ENCODE data around the gene SYTL2. TPM values are rescaled to one million over a fixed set of nuclear protein-coding genes. Genes with fewer than 3 reads are reported as not detected.
A peak's percentile ranks its signal among the peaks of the same experiment; 100 is the strongest.
"Not testable (repeated sequence)": the region's sequence is repeated elsewhere in the genome, so short reads cannot be mapped to it uniquely, and the experiment has no call there.

Gene SYTL2, protein sequence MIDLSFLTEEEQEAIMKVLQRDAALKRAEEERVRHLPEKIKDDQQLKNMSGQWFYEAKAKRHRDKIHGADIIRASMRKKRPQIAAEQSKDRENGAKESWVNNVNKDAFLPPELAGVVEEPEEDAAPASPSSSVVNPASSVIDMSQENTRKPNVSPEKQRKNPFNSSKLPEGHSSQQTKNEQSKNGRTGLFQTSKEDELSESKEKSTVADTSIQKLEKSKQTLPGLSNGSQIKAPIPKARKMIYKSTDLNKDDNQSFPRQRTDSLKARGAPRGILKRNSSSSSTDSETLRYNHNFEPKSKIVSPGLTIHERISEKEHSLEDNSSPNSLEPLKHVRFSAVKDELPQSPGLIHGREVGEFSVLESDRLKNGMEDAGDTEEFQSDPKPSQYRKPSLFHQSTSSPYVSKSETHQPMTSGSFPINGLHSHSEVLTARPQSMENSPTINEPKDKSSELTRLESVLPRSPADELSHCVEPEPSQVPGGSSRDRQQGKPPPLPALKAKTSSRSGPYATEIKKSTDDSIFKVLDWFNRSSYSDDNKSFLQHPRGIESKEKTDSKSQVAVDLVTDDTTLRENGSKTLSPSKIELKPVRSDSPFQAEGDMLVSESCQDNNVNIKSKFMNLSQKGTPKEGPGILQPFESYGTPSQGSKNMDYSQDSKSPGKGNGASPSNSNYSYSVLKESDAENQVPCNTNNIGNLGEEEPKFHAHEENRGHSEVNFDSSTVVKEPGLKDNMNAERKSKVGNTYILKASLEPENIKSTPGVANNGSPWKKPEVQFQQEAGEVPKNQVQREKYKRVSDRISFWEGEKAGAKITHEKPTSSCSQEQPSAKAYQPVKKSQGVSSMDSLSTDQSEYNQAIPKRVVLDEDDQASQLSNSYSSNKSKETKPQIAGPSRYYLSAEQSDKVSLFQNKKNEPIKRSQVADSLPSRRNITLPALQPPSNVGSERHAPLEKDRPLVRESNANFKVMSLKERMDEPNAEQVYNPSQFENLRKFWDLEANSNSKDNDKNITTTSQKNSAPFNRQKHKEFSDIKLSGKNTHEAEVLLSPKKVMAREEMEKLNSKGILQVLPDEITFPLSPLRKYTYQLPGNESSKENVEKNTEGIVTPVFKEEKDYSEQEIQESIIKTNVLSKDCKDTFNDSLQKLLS (N-terminal part only)
- total RNA-seq (2021; fragmentation: NEBNext Ultra II Directional; extraction: Animal tissue kit (Norgen Biotek cat#: 25700)), result 10 to 100 TPM; 23.2 to 39.5 (median 27.4) TPM
- long read RNA-seq, partial matches to known transcripts, result 6 of 26 reads
- long read RNA-seq, other reads (novel, unspliced or antisense), result 16 of 26 reads

DNA sequence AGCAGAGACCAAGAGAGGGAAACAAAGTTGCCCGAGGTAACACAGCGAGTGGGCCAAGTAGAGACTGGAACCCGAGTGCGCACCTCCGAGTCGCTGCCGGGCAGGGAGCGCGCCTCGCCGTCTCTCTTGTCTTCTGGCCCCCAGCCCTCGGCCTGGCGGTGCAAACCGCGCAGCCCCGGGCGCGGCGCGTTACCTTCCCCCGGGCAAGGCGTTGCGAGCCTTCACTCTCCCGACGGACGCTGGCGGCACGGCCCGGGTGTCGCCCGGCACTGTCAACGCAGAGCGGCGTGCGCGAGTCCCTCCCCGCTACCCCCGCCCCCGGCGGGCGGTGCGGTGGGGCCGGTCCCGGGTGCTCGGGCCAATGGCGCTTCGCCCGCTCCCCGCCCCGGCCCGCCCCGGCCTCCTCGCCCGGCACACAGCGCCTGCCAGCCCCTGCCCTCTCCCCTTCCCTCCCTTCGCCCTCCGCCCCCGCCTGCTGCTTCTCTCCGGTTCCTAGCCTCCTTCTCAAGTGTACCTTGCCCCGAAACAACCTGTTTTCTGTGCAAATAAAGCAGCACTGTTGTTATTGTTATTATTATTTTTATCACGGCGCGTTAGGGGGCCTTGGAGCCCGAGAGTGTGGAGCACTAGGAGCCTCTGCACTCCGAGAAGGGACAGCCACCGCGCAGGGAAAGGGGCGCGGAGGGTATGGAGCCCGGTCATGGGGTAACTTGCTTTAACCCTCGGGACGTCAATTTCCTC is at the start of gene SYTL2:
TSS of gene SYTL2 (minus strand) at position 271 of the 741 bp plus-strand sequence. CDS start 53,416 bp downstream, outside the sequence.
- Mint-ChIP-seq H3K27me3 (ENCODE audit: insufficient read depth) (peaks cover 8% of the 10 kb centered on the region), H3K27ac (peak within 1 kb of the TSS; percentile 40; the same call in 1 of the 2 replicates), H3K9me3 (no peaks in the 10 kb centered on the region), H3K4me3 (peak within 1 kb of the TSS; percentile 85), H3K36me3 (ENCODE audit: low read depth) (0 out of 2 replicates have a peak, but pooled peaks cover 11% of the 10 kb centered on the region), H3K4me1 (ENCODE audit: low read depth) (peaks cover 70% of the 10 kb centered on the region)
- no peak for DNase-seq
- TF ChIP-seq, protein P1, sequence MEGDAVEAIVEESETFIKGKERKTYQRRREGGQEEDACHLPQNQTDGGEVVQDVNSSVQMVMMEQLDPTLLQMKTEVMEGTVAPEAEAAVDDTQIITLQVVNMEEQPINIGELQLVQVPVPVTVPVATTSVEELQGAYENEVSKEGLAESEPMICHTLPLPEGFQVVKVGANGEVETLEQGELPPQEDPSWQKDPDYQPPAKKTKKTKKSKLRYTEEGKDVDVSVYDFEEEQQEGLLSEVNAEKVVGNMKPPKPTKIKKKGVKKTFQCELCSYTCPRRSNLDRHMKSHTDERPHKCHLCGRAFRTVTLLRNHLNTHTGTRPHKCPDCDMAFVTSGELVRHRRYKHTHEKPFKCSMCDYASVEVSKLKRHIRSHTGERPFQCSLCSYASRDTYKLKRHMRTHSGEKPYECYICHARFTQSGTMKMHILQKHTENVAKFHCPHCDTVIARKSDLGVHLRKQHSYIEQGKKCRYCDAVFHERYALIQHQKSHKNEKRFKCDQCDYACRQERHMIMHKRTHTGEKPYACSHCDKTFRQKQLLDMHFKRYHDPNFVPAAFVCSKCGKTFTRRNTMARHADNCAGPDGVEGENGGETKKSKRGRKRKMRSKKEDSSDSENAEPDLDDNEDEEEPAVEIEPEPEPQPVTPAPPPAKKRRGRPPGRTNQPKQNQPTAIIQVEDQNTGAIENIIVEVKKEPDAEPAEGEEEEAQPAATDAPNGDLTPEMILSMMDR (IDR thresholded peaks at IDR 0.05), result peak; percentile 19; the same call in 1 of the 2 replicates

DNA sequence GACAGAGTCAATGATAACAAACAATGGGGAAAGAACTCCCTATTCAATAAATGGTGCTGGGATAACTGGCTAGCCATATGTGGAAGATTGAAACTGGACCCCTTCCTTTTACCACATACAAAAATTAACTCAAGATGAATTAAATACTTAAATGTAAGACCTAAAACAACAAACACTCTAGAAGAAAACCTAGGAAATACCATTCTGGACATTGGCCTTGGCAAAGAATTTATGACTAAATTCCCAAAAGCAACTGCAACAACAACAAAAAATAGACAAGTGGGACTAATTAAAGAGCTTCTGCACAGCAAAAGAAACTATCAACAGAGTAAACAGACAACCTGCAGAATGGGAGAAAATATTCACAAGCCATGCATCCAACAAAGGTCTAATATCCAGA is 48.6 kb upstream of the SYTL2 start:
- not testable (repeated sequence) for H3K4me3 Mint-ChIP-seq; H3K27ac Mint-ChIP-seq; H3K27me3 Mint-ChIP-seq (ENCODE audit: insufficient read depth); H3K9me3 Mint-ChIP-seq; H3K36me3 Mint-ChIP-seq (ENCODE audit: low read depth)
- H3K4me1 Mint-ChIP-seq (ENCODE audit: low read depth), result peaks cover 23% of the 10 kb centered on the region
- DNase-seq, result peak; percentile 4

DNA sequence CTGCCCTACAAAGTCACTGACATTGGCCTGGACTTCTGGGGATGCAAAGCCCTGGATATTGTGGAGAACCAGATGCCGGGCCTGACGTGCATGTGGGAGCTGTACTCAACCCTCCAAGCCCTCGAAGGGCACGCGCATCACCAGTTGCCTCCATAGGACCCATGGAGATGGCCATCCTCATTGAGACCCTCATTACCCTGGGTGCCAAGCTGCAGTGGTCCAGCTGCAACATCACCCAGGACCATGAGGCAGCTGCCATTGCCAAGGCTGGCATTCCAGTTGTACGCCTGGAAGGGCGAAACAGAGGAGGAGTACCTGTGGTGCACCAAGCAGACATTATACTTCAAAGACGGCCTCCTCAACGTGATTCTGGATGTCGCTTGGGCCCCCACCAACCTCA is 46.2 kb upstream of the SYTL2 start:
- Mint-ChIP-seq H3K27ac (no peak overlapping the region), H3K9me3 (no peaks in the 10 kb centered on the region; the same call in 1 of the 2 replicates)
- TF ChIP-seq, protein P1 (IDR thresholded peaks at IDR 0.05), result no peak

DNA sequence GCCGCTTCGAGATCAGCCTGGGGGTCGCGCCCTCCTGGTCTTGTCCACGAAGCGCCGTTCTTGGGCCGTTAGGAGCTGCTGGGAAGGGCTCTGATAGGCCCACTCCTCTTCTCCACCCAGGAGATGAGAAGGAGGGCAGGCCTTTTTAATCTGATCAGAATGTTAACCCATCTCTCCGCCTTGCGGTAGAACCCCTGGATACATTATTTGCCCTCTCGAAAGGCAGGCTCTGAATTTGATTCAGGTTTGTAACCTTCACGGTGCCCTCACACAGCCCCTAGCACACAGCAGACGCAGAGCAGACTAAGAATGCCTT is 44.4 kb upstream of the SYTL2 start, which contains the start of gene CCDC83:
TSS of gene CCDC83 (plus strand) at position 43 of the 316 bp plus-strand sequence. CDS start 9,741 bp downstream, outside the sequence.
- no peak for DNase-seq
- H3K9me3 Mint-ChIP-seq, result no peaks in the 10 kb centered on the region; the same call in 1 of the 2 replicates
- H3K4me1 Mint-ChIP-seq (ENCODE audit: low read depth), result peaks cover 28% of the 10 kb centered on the region
- peak within 1 kb of the TSS; percentile 91 for H3K27ac Mint-ChIP-seq
- TF ChIP-seq, protein P1 (IDR thresholded peaks at IDR 0.05), result no peak
- H3K27me3 Mint-ChIP-seq (ENCODE audit: insufficient read depth), result no peaks in the 10 kb centered on the region; the same call in 1 of the 2 replicates
- H3K36me3 Mint-ChIP-seq (ENCODE audit: low read depth), result peaks cover 7% of the 10 kb centered on the region; the same call in 1 of the 2 replicates
- H3K4me3 Mint-ChIP-seq, result peak within 1 kb of the TSS; percentile 90

More for the DNA sequence above, 46.2 kb upstream of the SYTL2 start:
- Mint-ChIP-seq H3K36me3 (ENCODE audit: low read depth) (0 out of 2 replicates have a peak, but pooled peaks cover 6% of the 10 kb centered on the region), H3K27me3 (ENCODE audit: insufficient read depth) (no peaks in the 10 kb centered on the region; the same call in 1 of the 2 replicates), H3K4me1 (ENCODE audit: low read depth) (peaks cover 28% of the 10 kb centered on the region), H3K4me3 (no peak overlapping the region)
- DNase-seq, result no peak

DNA sequence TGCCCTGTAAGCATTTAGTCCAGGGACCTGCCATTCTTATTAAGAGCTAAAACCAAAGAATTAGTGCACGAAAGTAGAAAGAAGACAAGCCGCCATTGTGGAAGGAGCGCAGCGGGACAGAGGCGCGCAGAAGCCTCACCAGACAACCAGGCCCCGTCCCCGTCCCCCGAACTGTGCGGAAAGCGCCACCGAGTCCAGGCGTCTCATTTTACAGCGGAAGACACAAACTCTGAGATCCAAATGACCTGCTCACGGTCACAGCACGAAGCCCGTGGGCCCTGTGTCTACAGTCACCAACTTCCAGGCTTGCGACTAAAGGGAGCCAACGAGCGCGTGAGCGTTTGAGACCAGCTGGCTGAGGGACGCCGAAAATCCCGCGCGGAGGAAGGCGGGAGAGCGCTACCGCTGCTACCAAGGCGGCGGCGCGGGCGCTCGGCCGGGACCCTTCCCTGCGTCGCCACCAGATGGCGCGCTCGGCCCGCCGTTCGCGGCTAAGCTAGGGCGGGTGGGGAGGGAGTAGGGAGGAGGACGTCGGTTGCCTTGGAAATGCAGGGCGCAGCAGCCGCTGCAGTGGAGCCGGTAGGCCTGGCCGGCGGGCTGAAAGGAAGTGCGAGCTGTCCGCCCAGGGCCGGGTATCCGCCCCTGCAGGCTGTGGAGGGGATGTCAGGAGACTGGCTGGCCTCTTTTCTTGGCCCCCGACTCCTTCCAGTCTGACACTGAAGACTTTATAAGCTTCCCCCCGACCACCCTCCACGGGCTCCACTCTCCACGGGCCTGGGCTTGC is 43.8 kb upstream of the SYTL2 start:
- H3K36me3 Mint-ChIP-seq (ENCODE audit: low read depth), result peaks cover 10% of the 10 kb centered on the region; the same call in 1 of the 2 replicates
- peak overlapping the region; percentile 91 for H3K27ac Mint-ChIP-seq
- H3K4me3 Mint-ChIP-seq, result peak overlapping the region; percentile 90
- peak; percentile 90 for DNase-seq
- TF ChIP-seq, protein P1 (IDR thresholded peaks at IDR 0.05), result peak; percentile 97
- H3K4me1 Mint-ChIP-seq (ENCODE audit: low read depth), result peaks cover 27% of the 10 kb centered on the region
- H3K27me3 Mint-ChIP-seq (ENCODE audit: insufficient read depth), result no peaks in the 10 kb centered on the region; the same call in 1 of the 2 replicates
- no peaks in the 10 kb centered on the region; the same call in 1 of the 2 replicates for H3K9me3 Mint-ChIP-seq
